Adrenal gland (tissue), 5 donors: Measurements from ENCODE around the gene ITGB6.

Experiments used
- CTCF ChIP-seq, 6 experiments: fragments of 450-650 bp in 4 of 6; fragments of 200-600 bp in 2 of 6; sonication (generic) in 1 of 6; IDR thresholded peaks; 1 replicate in 5 of 6; 2 replicates in 1 of 6; pipeline versions ENCODE4 v1.5.1 to v1.8.0; 2016 to 2021; ENCODE audit warnings: antibody characterized with exemption in 6 of 6, mild to moderate bottlenecking in 2 of 6, moderate library complexity in 1 of 6
- POLR2A ChIP-seq, 2 donors: fragments of 450-650 bp; IDR thresholded peaks; one replicate each; pipeline ENCODE4 v1.6.1; 2017; ENCODE audit warnings: antibody characterized with exemption in 2 of 2, mild to moderate bottlenecking in 2 of 2, moderate library complexity in 1 of 2
- donor health status: DM: no; HTN: no; CAD: no.

DNA sequence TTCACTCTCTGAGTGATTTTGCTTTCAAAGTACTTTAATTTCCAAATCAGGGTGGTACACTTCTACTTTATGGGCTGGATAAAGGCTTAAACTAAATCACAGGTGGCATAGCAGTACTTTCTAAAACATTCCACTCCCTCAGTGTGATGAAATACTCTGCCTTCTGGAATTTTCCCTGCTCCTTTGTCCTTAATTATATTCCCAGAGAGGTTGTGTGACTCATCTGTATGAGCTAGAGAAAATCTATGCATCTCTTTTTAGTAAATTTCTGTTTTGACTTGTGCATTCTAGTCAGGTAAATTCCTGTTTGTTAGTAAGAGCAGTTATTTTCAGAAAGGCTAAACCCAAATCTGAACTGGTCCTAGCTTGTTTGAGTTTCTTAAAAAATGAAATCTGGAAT is 108.7 kb downstream of the ITGB6 start:
- no peak for TF ChIP-seq CTCF (IDR thresholded peaks at IDR 0.05)
- no peak for TF ChIP-seq POLR2A (IDR thresholded peaks at IDR 0.05)
